SH-SY5Y (cell line): ENCODE results near the gene IL2RA.

Source experiments
- GATA2 ChIP-seq: IDR thresholded peaks from 2 replicates; pipeline ENCODE4 v1.6.1; 2011; ENCODE audit warnings: mild to moderate bottlenecking, low read depth, low read length
- GATA3 ChIP-seq: IDR thresholded peaks from 2 replicates; pipeline ENCODE4 v1.6.1; 2011; ENCODE audit warnings: low read depth, mild to moderate bottlenecking, low read length, moderate library complexity

- TF ChIP-seq GATA2: no peak
- no peak for TF ChIP-seq GATA3
Observed at GRCh38 chr10:5978230-5978489, 84.0 kb downstream of the IL2RA start.
